ENCODE results near the gene KLHL10. TPM values are rescaled to one million over a fixed set of nuclear protein-coding genes. Genes with fewer than 3 reads are reported as not detected.

The KLHL10 gene
- total RNA-seq, 2 experiments from 2014 or later = not detected

DNA sequence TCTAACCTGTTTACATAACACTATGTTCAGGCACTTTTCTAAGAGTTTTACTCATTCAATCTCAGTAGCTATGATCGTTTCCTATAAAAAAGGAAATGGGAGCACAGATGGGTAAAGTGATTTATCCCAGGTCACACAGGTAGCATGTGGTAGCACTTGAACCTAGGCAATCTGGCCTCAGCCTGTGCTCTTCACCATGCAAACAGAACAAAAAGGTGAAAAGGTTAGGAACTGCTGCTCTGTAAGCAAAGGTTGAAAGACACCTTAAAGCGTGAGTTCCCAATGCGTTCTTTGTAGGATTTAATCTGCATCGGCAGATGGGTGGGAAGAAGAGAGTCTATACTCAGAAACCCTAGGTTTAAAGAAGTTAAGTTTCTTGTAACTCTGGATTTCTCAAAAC lies 42.5 kb downstream of the KLHL10 start:
- CTCF ChIA-PET = no interaction called here
- no peak overlapping the region for H3K4me3 Mint-ChIP-seq
- H3K27ac Mint-ChIP-seq = no peak overlapping the region

DNA sequence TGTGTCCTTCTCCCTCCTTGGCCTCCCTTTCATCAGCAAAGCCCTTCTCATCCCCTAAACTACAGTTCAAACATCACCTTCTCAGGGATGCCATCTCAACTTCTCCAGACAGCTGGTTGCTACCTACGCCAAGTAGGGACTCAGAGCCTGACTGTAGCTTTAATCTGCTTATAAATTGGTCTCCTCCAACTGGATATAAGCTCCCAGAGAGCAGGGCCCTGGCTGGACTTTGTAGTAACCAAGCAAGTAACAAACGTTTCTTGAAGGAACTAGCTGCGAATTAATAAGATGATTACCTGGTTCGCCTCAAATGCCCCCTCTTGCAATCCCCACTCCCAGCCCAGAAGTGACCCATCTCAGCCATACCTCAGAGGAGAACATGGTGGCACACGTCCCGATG lies 45.1 kb downstream of the KLHL10 start:
- no peaks in the 10 kb centered on the region for H3K4me1 Mint-ChIP-seq (ENCODE audit: low read depth)
- no peak for DNase-seq
- no peak overlapping the region for H3K27ac Mint-ChIP-seq
- TF ChIP-seq, protein P1, sequence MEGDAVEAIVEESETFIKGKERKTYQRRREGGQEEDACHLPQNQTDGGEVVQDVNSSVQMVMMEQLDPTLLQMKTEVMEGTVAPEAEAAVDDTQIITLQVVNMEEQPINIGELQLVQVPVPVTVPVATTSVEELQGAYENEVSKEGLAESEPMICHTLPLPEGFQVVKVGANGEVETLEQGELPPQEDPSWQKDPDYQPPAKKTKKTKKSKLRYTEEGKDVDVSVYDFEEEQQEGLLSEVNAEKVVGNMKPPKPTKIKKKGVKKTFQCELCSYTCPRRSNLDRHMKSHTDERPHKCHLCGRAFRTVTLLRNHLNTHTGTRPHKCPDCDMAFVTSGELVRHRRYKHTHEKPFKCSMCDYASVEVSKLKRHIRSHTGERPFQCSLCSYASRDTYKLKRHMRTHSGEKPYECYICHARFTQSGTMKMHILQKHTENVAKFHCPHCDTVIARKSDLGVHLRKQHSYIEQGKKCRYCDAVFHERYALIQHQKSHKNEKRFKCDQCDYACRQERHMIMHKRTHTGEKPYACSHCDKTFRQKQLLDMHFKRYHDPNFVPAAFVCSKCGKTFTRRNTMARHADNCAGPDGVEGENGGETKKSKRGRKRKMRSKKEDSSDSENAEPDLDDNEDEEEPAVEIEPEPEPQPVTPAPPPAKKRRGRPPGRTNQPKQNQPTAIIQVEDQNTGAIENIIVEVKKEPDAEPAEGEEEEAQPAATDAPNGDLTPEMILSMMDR (IDR thresholded peaks at IDR 0.05) = no peak
- H3K9me3 Mint-ChIP-seq = no peaks in the 10 kb centered on the region
- Histone ChIP-seq H3K27ac (ENCODE audit: low read depth in 1 of 2, low read length in 2 of 2) (no peak overlapping the region), H3K27me3 (ENCODE audit: control insufficient read depth in 1 of 2, insufficient read depth in 2 of 2, low read length in 2 of 2) (no peaks in the 10 kb centered on the region), H3K4me3 (ENCODE audit: low read length) (no peak overlapping the region), H3K9me3 (ENCODE audit: control insufficient read depth in 1 of 2, insufficient read depth in 1 of 2, low read length in 2 of 2) (no peaks in the 10 kb centered on the region), H3K4me1 (ENCODE audit: insufficient read depth, low read length) (no peaks in the 10 kb centered on the region), H3K36me3 (ENCODE audit: insufficient read depth, low read length) (peaks cover 89% of the 10 kb centered on the region)
- no peak for ATAC-seq (ENCODE audit: poor library complexity)
- peaks cover 83% of the 10 kb centered on the region for H3K36me3 Mint-ChIP-seq (ENCODE audit: low read depth)
- POLR2A ChIA-PET = no interaction called here
- CTCF ChIA-PET = interaction anchor here (1.0 kb wide), 1 partner anchor 71 kb away, joined by 3 read pairs; the partner anchor contains the start of gene P3H4
- H3K27me3 Mint-ChIP-seq = no peaks in the 10 kb centered on the region
- intact Hi-C loops (cut with DNase I, micrococcal nuclease) = no loop called here
- no peak overlapping the region for H3K4me3 Mint-ChIP-seq

More for the DNA sequence above, 42.5 kb downstream of the KLHL10 start:
- TF ChIP-seq, protein P1 (IDR thresholded peaks at IDR 0.05) = no peak
- peaks cover 69% of the 10 kb centered on the region for H3K36me3 ChIP-seq (ENCODE audit: insufficient read depth, low read length)
- DNase-seq (no peak), ATAC-seq (ENCODE audit: poor library complexity) (no peak)
- Mint-ChIP-seq H3K4me1 (ENCODE audit: low read depth) (no peaks in the 10 kb centered on the region), H3K36me3 (ENCODE audit: low read depth) (peaks cover 76% of the 10 kb centered on the region), H3K27me3 (no peaks in the 10 kb centered on the region), H3K9me3 (no peaks in the 10 kb centered on the region)
- H3K27me3 ChIP-seq (ENCODE audit: control insufficient read depth in 1 of 2, insufficient read depth in 2 of 2, low read length in 2 of 2) = no peaks in the 10 kb centered on the region
- H3K4me3 ChIP-seq (ENCODE audit: low read length) = no peak overlapping the region
- H3K9me3 ChIP-seq (ENCODE audit: control insufficient read depth in 1 of 2, insufficient read depth in 1 of 2, low read length in 2 of 2) = no peaks in the 10 kb centered on the region
- POLR2A ChIA-PET = no interaction called here
- no peaks in the 10 kb centered on the region for H3K4me1 ChIP-seq (ENCODE audit: insufficient read depth, low read length)
- no peak overlapping the region for H3K27ac ChIP-seq (ENCODE audit: low read depth in 1 of 2, low read length in 2 of 2)
- intact Hi-C loops (cut with DNase I, micrococcal nuclease) = no loop called here

DNA sequence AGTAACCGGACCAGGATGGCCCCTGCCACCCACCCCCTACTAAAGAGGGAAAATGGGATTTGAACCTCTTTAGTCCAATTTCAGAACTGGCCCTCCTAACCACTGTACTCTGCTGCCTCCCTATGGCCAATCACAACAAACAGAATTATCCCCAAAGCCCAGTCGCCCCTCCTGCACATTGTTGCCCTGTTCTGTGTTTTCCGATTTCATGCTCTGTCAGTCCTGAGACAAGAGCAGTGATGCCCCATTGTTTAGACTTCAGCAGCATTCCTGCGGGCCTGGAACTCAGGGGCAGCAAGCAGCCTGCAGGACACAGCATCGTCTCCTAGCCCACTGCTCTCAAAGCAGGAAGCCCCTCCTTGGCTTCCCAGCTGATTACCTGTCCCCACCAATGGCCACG lies 48.1 kb downstream of the KLHL10 start:
- Histone ChIP-seq H3K9me3 (ENCODE audit: control insufficient read depth in 1 of 2, insufficient read depth in 1 of 2, low read length in 2 of 2) (no peaks in the 10 kb centered on the region), H3K4me3 (ENCODE audit: low read length) (no peak overlapping the region), H3K4me1 (ENCODE audit: insufficient read depth, low read length) (no peaks in the 10 kb centered on the region), H3K27me3 (ENCODE audit: control insufficient read depth in 1 of 2, insufficient read depth in 2 of 2, low read length in 2 of 2) (no peaks in the 10 kb centered on the region), H3K27ac (ENCODE audit: low read depth in 1 of 2, low read length in 2 of 2) (no peak overlapping the region), H3K36me3 (ENCODE audit: insufficient read depth, low read length) (peaks cover 87% of the 10 kb centered on the region)
- no peaks in the 10 kb centered on the region for H3K9me3 Mint-ChIP-seq
- ChIA-PET CTCF (no interaction called here), POLR2A (no interaction called here)
- DNase-seq = peak in 2 of 14 experiments; percentile 16 to 25
- H3K27me3 Mint-ChIP-seq = no peaks in the 10 kb centered on the region
- H3K27ac Mint-ChIP-seq = no peak overlapping the region
- no peaks in the 10 kb centered on the region for H3K4me1 Mint-ChIP-seq (ENCODE audit: low read depth)
- ATAC-seq (ENCODE audit: poor library complexity) = no peak
- intact Hi-C loops (cut with DNase I, micrococcal nuclease) = loop anchor here (1.0 to 2.0 kb wide), 2 partner anchors 147 to 149 kb away; no protein-coding TSS in a partner anchor
- H3K36me3 Mint-ChIP-seq (ENCODE audit: low read depth) = peaks cover 73% of the 10 kb centered on the region
- H3K4me3 Mint-ChIP-seq = no peak overlapping the region
- TF ChIP-seq, protein P1 (IDR thresholded peaks at IDR 0.05) = peak; percentile 20

All from CD4-positive, alpha-beta T cell (primary cell).